Smooth muscle cell (in vitro differentiated cells): ENCODE measurements around the gene CDC45. TPM values are rescaled to one million over a fixed set of nuclear protein-coding genes. Genes with fewer than 3 reads are reported as not detected.
A peak's percentile ranks its signal among the peaks of the same experiment; 100 is the strongest.
"Not testable (repeated sequence)": the region's sequence is repeated elsewhere in the genome, so short reads cannot be mapped to it uniquely, and the experiment has no call there.

Experiments used
- DNase-seq: peaks from one replicate; lab custom pipeline; 2025; ENCODE audit not compliant: unreplicated experiment; lab: John Stamatoyannopoulos, UW
- H2AFZ ChIP-seq: fragments of 200-600 bp; sonication (generic); 2 replicates; pipeline ENCODE4 v1.6.0; 2016; ENCODE audit warnings: antibody characterized with exemption, low read depth, mild to moderate bottlenecking
- H3F3A ChIP-seq: fragments of 200-600 bp; sonication (generic); 2 replicates; pipeline ENCODE4 v1.6.0; 2017; ENCODE audit warnings: antibody characterized with exemption, low read depth
- H3K27ac ChIP-seq: fragments of 200-600 bp; sonication (generic); 2 replicates; pipeline ENCODE4 v1.5.1; 2016; ENCODE audit warnings: low read depth, mild to moderate bottlenecking
- H3K27me3 ChIP-seq: fragments of 200-600 bp; sonication (generic); 2 replicates; pipeline ENCODE4 v1.6.1; 2016; ENCODE audit warnings: low read depth, mild to moderate bottlenecking
- H3K36me3 ChIP-seq: fragments of 200-600 bp; sonication (generic); 2 replicates; pipeline ENCODE4 v1.5.1; 2016; ENCODE audit warnings: low read depth
- H3K4me1 ChIP-seq: fragments of 200-600 bp; sonication (generic); 2 replicates; pipeline ENCODE4 v1.5.1; 2016; ENCODE audit warnings: low read depth
- H3K4me2 ChIP-seq: fragments of 200-600 bp; sonication (generic); 2 replicates; pipeline ENCODE4 v1.6.0; 2016; ENCODE audit warnings: mild to moderate bottlenecking
- H3K4me3 ChIP-seq: fragments of 200-600 bp; sonication (generic); 2 replicates; pipeline ENCODE4 v1.5.1; 2016; ENCODE audit warnings: mild to moderate bottlenecking
- H3K79me2 ChIP-seq: fragments of 200-600 bp; sonication (generic); 2 replicates; pipeline ENCODE4 v1.6.0; 2016; ENCODE audit warnings: low read depth, mild to moderate bottlenecking
- H3K9ac ChIP-seq: fragments of 200-600 bp; sonication (generic); 2 replicates; pipeline ENCODE4 v1.6.0; 2016; ENCODE audit warnings: low read depth
- H3K9me3 ChIP-seq: fragments of 200-600 bp; sonication (generic); replicated peaks from 2 replicates; pipeline ENCODE4 v1.5.1; 2016; ENCODE audit warnings: low read depth
- H4K20me1 ChIP-seq: fragments of 200-600 bp; sonication (generic); 2 replicates; pipeline ENCODE4 v1.6.0; 2016; ENCODE audit warnings: low read depth
- CTCF ChIP-seq: fragments of 200-600 bp; sonication (generic); IDR thresholded peaks from 2 replicates; pipeline ENCODE4 v1.5.1; 2017; ENCODE audit warnings: borderline replicate concordance, mild to moderate bottlenecking, antibody characterized with exemption; ENCODE audit not compliant: insufficient read depth, poor library complexity, severe bottlenecking
- WGBS: methylation state at CpG from one replicate; pipeline ENCODE4 v1.1.7; 2016; ENCODE audit warnings: low lambda C conversion rate; 5-methylcytosine and 5-hydroxymethylcytosine counted together
- polyA plus RNA-seq: library from polyadenylated mRNA; unstranded; fragments of >200 nt; fragmentation: Nextera tagmentation; extraction: Ambion mirVana; gene quantifications from 2 replicates; pipeline ENCODE4 v1.2.1, GENCODE V29; 2016
- total RNA-seq: library from RNA; depleted of rRNA; stranded (reverse); fragments of >200 nt; gene quantifications from 2 replicates; pipeline ENCODE4 v1.2.3, GENCODE V29; 2014

CDC45 gene
- total and polyA plus RNA-seq, 2 experiments from 2014 or later = 9.3 to 13.7 TPM

- peaks cover 50% of the 10 kb centered on the region for H3K79me2 ChIP-seq
- no peak for DNase-seq
- H3K4me1 ChIP-seq = peaks cover 6% of the 10 kb centered on the region
- H4K20me1 ChIP-seq = peaks cover 36% of the 10 kb centered on the region
- no peak overlapping the region for H3K4me2 ChIP-seq
- H3K9ac ChIP-seq = no peak overlapping the region
- no peaks in the 10 kb centered on the region for H3K36me3 ChIP-seq
- no peak for TF ChIP-seq CTCF
- H3K27me3 ChIP-seq = no peaks in the 10 kb centered on the region
- no peak overlapping the region for H3K4me3 ChIP-seq
- no peaks in the 10 kb centered on the region for H3K9me3 ChIP-seq
- H2AFZ ChIP-seq = no peak overlapping the region
- no peaks in the 10 kb centered on the region for H3F3A ChIP-seq
- H3K27ac ChIP-seq = no peak overlapping the region
- WGBS = 97% methylated on average over 2 of the region's 2 CpGs
Measured at GRCh38 chr22:19442166-19442565, 37.6 kb upstream of the CDC45 start.

- Histone ChIP-seq H2AFZ (no peak overlapping the region), H3K9me3 (no peaks in the 10 kb centered on the region), H3K27me3 (no peaks in the 10 kb centered on the region), H3K9ac (no peak overlapping the region), H3K27ac (no peak overlapping the region), H3F3A (no peaks in the 10 kb centered on the region), H3K4me3 (no peak overlapping the region), H3K79me2 (peaks cover 52% of the 10 kb centered on the region), H4K20me1 (peaks cover 36% of the 10 kb centered on the region), H3K4me1 (peaks cover 14% of the 10 kb centered on the region), H3K4me2 (no peak overlapping the region), H3K36me3 (no peaks in the 10 kb centered on the region)
- no peak for DNase-seq
- TF ChIP-seq CTCF = no peak
- 78% methylated on average over 7 of the region's 7 CpGs for WGBS
Measured at GRCh38 chr22:19443544-19444211, 36.0 kb upstream of the CDC45 start.

GRCh38 chr22:19445279-19445982, 34.3 kb upstream of the CDC45 start:
- H3K27me3 ChIP-seq, DNase-seq, H3K27ac ChIP-seq, H3K9ac ChIP-seq, H3K4me3 ChIP-seq, H3F3A ChIP-seq, H3K9me3 ChIP-seq, H2AFZ ChIP-seq, H3K36me3 ChIP-seq, H3K4me2 ChIP-seq: not testable (repeated sequence)
- Histone ChIP-seq H3K4me1 (peaks cover 15% of the 10 kb centered on the region), H4K20me1 (peaks cover 36% of the 10 kb centered on the region), H3K79me2 (peaks cover 52% of the 10 kb centered on the region)
- 95% methylated on average over 9 of the region's 9 CpGs for WGBS

GRCh38 chr22:19446603-19447329, 33.0 kb upstream of the CDC45 start:
- DNase-seq = no peak
- Histone ChIP-seq H3K27me3 (no peaks in the 10 kb centered on the region), H3K9me3 (no peaks in the 10 kb centered on the region), H3K36me3 (peaks cover 9% of the 10 kb centered on the region), H3K79me2 (peaks cover 42% of the 10 kb centered on the region), H3K4me3 (peak overlapping the region; percentile 92), H3K4me2 (peak overlapping the region; percentile 93), H3K4me1 (peaks cover 15% of the 10 kb centered on the region), H3K9ac (peak overlapping the region; percentile 85), H3K27ac (peak overlapping the region; percentile 76), H3F3A (peaks cover 10% of the 10 kb centered on the region), H2AFZ (peak overlapping the region; percentile 91), H4K20me1 (peaks cover 31% of the 10 kb centered on the region)
- TF ChIP-seq CTCF = no peak
- WGBS = 27% methylated on average over 22 of the region's 22 CpGs
